Measurements from ENCODE around the gene OR2B2. TPM values are rescaled to one million over a fixed set of nuclear protein-coding genes. Genes with fewer than 3 reads are reported as not detected.

The OR2B2 gene
- total RNA-seq, 4 donors from 2014 or later: not detected

DNA sequence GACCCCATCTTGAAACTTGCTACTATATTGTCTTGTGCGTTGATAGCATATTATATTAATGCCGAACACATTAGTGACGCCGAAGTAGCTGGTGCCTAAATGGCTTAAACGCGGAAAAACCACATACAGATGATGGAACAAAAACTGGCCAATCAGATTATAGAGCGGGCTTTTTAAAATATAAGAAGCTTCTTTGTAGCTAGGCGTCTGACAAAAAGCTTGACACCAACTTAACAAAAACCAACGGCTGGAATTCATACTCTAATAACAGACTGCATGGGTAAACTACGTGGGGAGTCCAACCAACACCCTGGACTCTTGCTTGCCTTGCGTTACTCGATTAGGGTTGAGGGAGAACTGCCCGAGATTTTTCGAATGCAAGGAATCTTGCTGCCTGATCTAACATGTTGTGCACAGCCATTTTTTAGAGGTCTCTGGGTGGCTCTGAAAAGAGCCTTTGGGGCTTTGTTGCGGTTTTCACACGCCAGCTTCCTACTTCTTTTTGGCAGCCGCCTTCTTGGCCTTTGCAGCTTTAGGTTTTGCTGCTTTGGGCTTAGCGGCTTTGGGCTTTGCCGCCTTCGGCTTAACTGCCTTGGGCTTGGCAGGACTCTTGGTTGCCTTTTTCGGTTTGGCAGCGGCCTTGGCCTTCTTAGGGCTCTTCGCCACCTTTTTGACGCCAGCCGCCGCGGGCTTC, 45.7 kb downstream of the OR2B2 start:
- WGBS, 2 donors: 1% methylated on average over 27 of the region's 27 CpGs
- TF ChIP-seq, protein P1, sequence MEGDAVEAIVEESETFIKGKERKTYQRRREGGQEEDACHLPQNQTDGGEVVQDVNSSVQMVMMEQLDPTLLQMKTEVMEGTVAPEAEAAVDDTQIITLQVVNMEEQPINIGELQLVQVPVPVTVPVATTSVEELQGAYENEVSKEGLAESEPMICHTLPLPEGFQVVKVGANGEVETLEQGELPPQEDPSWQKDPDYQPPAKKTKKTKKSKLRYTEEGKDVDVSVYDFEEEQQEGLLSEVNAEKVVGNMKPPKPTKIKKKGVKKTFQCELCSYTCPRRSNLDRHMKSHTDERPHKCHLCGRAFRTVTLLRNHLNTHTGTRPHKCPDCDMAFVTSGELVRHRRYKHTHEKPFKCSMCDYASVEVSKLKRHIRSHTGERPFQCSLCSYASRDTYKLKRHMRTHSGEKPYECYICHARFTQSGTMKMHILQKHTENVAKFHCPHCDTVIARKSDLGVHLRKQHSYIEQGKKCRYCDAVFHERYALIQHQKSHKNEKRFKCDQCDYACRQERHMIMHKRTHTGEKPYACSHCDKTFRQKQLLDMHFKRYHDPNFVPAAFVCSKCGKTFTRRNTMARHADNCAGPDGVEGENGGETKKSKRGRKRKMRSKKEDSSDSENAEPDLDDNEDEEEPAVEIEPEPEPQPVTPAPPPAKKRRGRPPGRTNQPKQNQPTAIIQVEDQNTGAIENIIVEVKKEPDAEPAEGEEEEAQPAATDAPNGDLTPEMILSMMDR (IDR thresholded peaks at IDR 0.05): no peak
- TF ChIP-seq POLR2A (IDR thresholded peaks at IDR 0.05): no peak
- Histone ChIP-seq H3K9me3 (no peaks in the 10 kb centered on the region), H3K27ac (peak overlapping the region; percentile 37 to 87 (median 85)), H3K4me1 (peaks cover 12 to 41% (median 16%) of the 10 kb centered on the region in 3 donors), H3K4me3 (peak overlapping the region; percentile 49 to 75 (median 62)), H3K36me3 (no peaks in the 10 kb centered on the region), H3K27me3 (peaks cover 0 to 62% (median 0%) of the 10 kb centered on the region in 4 donors)
- DNase-seq: no peak
- intact Hi-C loops (cut with DNase I): no loop called here

DNA sequence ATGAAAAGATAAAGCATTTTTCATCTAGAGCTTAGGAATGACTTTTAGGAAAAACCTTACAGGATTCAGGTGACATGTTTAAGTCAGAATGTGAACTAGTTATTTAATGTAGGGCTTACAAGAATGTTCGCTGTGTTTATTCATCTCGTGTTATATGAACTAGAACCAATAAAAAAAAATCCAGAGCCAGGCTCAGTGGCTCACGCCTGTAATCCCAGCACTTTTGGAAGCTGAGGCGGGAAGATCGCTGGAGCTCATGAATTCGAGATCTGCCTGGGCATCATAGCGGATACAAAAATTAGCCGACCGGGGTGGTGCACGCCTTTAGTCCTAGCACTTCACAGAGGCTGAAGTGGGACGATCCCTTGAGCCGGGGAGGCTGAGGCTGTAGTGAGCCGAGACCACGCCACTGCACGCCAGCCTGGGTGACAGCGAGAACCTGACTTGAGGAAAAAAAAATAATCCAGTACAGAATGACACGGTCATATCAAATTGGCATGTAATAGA, 46.3 kb downstream of the OR2B2 start:
- no peak for DNase-seq
- 1% methylated on average over 16 to 17 of the region's 17 CpGs for WGBS, 2 donors

DNA sequence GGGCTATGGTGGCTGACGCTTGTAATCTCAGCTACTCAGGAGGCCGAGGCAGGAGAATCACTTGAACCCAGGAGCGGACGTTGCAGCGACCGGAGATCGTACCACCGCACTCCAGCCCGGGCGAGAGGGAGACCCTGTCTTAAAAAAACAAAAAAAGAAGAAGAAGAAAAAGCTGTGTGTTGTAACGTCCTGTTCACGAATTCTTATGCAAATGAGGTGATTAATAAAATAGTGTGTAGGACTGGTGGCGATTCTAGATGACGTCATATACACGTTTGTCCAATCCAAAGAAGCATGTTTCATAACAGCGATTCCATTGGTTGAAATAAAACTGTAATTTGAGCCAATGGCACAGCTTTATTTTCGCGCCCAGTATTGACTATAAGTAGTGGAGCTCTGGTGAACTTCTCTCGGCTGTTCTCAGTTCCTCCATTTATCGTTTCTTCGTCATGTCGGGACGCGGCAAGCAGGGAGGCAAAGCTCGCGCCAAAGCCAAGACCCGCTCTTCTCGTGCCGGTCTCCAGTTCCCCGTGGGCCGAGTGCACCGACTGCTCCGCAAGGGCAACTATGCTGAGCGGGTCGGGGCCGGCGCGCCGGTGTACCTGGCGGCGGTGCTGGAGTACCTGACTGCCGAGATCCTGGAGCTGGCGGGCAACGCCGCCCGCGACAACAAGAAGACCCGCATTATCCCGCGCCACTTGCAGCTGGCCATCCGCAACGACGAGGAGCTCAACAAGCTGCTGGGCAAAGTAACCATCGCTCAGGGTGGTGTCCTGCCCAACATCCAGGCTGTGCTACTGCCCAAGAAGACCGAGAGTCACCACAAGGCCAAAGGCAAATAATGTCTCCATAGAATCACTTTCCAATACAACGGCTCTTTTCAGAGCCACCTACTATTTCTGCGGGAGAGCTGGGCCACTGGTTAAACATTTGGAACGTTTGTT, 47.0 kb downstream of the OR2B2 start:
- Histone ChIP-seq H3K4me1 (peaks cover 12 to 37% (median 16%) of the 10 kb centered on the region in 3 donors), H3K27me3 (peaks cover 0 to 54% (median 0%) of the 10 kb centered on the region in 4 donors), H3K9me3 (no peaks in the 10 kb centered on the region), H3K4me3 (peak overlapping the region; percentile 49 to 75 (median 62)), H3K27ac (peak overlapping the region; percentile 82 to 87 (median 85)), H3K36me3 (no peaks in the 10 kb centered on the region)
- TF ChIP-seq, protein P1 (IDR thresholded peaks at IDR 0.05): no peak
- TF ChIP-seq POLR2A (IDR thresholded peaks at IDR 0.05): peak in 3 of 4 donors; percentile 67 to 90 (median 90)
- intact Hi-C loops (cut with DNase I): no loop called here
- peak; percentile 35 for DNase-seq
- 0 to 3% methylated on average over 24 to 25 of the region's 58 CpGs for WGBS, 2 donors

More for the DNA sequence above, 46.3 kb downstream of the OR2B2 start:
- no peak for TF ChIP-seq POLR2A (IDR thresholded peaks at IDR 0.05)
- TF ChIP-seq, protein P1 (IDR thresholded peaks at IDR 0.05): no peak
- H3K9me3 ChIP-seq: no peaks in the 10 kb centered on the region
- intact Hi-C loops (cut with DNase I): no loop called here
- peaks cover 0 to 56% (median 0%) of the 10 kb centered on the region in 4 donors for H3K27me3 ChIP-seq
- H3K4me1 ChIP-seq: peaks cover 12 to 37% (median 16%) of the 10 kb centered on the region in 3 donors
- H3K36me3 ChIP-seq: no peaks in the 10 kb centered on the region
- H3K4me3 ChIP-seq: peak overlapping the region; percentile 49 to 75 (median 62)
- H3K27ac ChIP-seq: peak overlapping the region; percentile 82 to 87 (median 85)

DNA sequence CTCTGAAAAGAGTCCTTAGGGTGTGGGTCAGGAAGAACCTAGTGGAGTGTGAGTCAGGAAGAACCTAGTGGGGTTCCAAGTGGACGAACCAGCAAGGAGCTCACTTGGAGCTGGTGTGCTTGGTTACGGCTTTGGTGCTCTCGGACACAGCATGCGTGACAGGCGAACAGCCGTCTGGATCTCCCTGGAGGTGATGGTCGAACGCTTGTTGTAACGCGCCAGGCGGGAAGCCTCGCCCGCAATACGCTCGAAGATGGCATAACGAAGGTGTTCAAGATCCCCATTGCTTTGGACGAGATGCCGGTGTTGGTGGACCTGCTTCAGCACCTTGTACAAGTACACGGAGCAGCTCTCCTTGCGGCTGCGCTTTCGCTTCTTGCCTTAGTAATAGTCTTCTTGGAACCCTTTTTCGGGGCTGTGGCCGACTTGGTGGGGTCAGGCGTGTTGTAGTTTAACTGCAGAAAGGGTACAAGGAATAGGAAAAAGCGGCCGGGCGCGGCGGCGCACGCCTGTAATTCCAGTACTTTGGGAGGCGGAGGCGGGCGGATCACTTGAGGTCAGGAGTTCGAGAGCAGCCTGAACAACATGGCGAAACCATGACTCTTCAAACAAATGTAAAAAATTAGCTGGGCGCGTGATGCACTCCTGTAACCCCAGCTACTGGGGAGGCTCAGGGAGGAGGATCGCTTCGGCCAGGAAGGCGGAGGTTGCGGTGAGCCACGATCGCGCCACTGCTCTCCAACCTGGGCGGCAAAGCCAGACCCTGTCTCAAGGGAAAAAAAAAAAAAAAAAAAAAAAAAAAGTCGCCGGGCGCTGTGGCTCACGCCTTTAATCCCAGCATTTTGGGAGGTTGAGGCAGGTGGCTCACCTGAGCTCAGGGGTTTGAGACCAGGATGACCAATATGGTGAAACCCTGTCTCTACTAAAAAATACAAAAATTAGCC, 48.0 kb downstream of the OR2B2 start:
- 24 to 32% methylated on average over 42 to 43 of the region's 51 CpGs for WGBS, 2 donors
- H3K36me3 ChIP-seq: no peaks in the 10 kb centered on the region
- peak overlapping the region; percentile 74 to 87 (median 85) for H3K27ac ChIP-seq
- H3K27me3 ChIP-seq: peaks cover 0 to 46% (median 0%) of the 10 kb centered on the region in 4 donors
- peak overlapping the region; percentile 49 to 75 (median 62) for H3K4me3 ChIP-seq
- H3K4me1 ChIP-seq: peaks cover 12 to 37% (median 16%) of the 10 kb centered on the region in 3 donors
- no peaks in the 10 kb centered on the region for H3K9me3 ChIP-seq
- no peak for DNase-seq
- TF ChIP-seq, protein P1 (IDR thresholded peaks at IDR 0.05): no peak
- no peak for TF ChIP-seq POLR2A (IDR thresholded peaks at IDR 0.05)
- intact Hi-C loops (cut with DNase I): no loop called here

Measured in esophagus squamous epithelium (tissue), 5 donors.